HepG2 (cell line): ENCODE results near the gene ESYT2. TPM values are rescaled to one million over a fixed set of nuclear protein-coding genes. Genes with fewer than 3 reads are reported as not detected.

Experiments
- AKAP8 ChIP-seq: sonication (generic); formaldehyde crosslinking; IDR thresholded peaks from 2 replicates; pipeline ENCODE4 v1.5.1; 2020; ENCODE audit warnings: mild to moderate bottlenecking, missing genetic modification reagents
- ATF7-NPFF ChIP-seq: sonication (generic); formaldehyde crosslinking; IDR thresholded peaks from 2 replicates; pipeline ENCODE4 v1.8.1; 2023; ENCODE audit warnings: mild to moderate bottlenecking, low read depth, missing genetic modification reagents, moderate library complexity
- CEBPB ChIP-seq: IDR thresholded peaks from 2 replicates; pipeline ENCODE4 v1.6.1; 2011; ENCODE audit warnings: low read depth, low read length, improper control_type of control experiment, borderline replicate concordance
- CREB1 ChIP-seq, 2 experiments: fragments of 450-650 bp in 1 of 2; IDR thresholded peaks; 2 replicates each; pipeline ENCODE4 v1.6.1; 2016 to 2017; ENCODE audit warnings: control low read depth in 1 of 2, mild to moderate bottlenecking in 1 of 2, missing compliant biosample characterization in 1 of 2, missing genetic modification characterization in 1 of 2
- IRF9 ChIP-seq: sonication (generic); formaldehyde crosslinking; IDR thresholded peaks from 2 replicates; pipeline ENCODE4 v1.8.0; 2022; ENCODE audit warnings: missing genetic modification reagents, mild to moderate bottlenecking, borderline replicate concordance
- ISX ChIP-seq: sonication (generic); formaldehyde crosslinking; conservative IDR thresholded peaks from 2 replicates; pipeline ENCODE4 v1.5.0; 2020; ENCODE audit warnings: missing genetic modification reagents
- NKX3-1 ChIP-seq: sonication (generic); formaldehyde crosslinking; IDR thresholded peaks from 2 replicates; pipeline ENCODE4 v1.5.0; 2020; ENCODE audit warnings: missing genetic modification reagents
- POLR2AphosphoS5 ChIP-seq: IDR thresholded peaks from 2 replicates; pipeline ENCODE4 v1.6.1; 2012; ENCODE audit warnings: low read depth, low read length
- RCOR2 ChIP-seq: IDR thresholded peaks from 2 replicates; pipeline ENCODE4 v1.6.1; 2016; ENCODE audit warnings: missing biosample characterization, missing genetic modification reagents
- SP2 ChIP-seq: sonication (generic); formaldehyde crosslinking; IDR thresholded peaks from 2 replicates; pipeline ENCODE4 v1.5.1; 2020; ENCODE audit warnings: mild to moderate bottlenecking, missing genetic modification reagents
- TBX3 ChIP-seq: fragments of 450-650 bp; IDR thresholded peaks from 2 replicates; pipeline ENCODE4 v1.6.1; 2017; ENCODE audit warnings: antibody characterized with exemption, mild to moderate bottlenecking, inconsistent platforms, borderline replicate concordance
- ZBTB37 ChIP-seq: sonication (generic); formaldehyde crosslinking; IDR thresholded peaks from 2 replicates; pipeline ENCODE4 v1.4.0; 2020; ENCODE audit warnings: mild to moderate bottlenecking, missing genetic modification reagents
- ZFP36L1 ChIP-seq: sonication (generic); formaldehyde crosslinking; IDR thresholded peaks from 2 replicates; pipeline ENCODE4 v1.8.0; 2022; ENCODE audit warnings: mild to moderate bottlenecking, missing genetic modification reagents, moderate library complexity
- ZFP82 ChIP-seq: sonication (generic); formaldehyde crosslinking; IDR thresholded peaks from 2 replicates; pipeline ENCODE4 v1.5.1; 2020; ENCODE audit warnings: mild to moderate bottlenecking, missing genetic modification reagents, borderline replicate concordance
- ZIK1 ChIP-seq: sonication (generic); formaldehyde crosslinking; IDR thresholded peaks from 2 replicates; pipeline ENCODE4 v1.5.0; 2020; ENCODE audit warnings: mild to moderate bottlenecking, low read depth, missing genetic modification reagents, borderline replicate concordance
- ZNF264 ChIP-seq: sonication (generic); formaldehyde crosslinking; IDR thresholded peaks from 2 replicates; pipeline ENCODE4 v1.4.0; 2020; ENCODE audit warnings: missing genetic modification reagents
- ZNF335 ChIP-seq: sonication (generic); formaldehyde crosslinking; IDR thresholded peaks from 2 replicates; pipeline ENCODE4 v1.4.0; 2020; ENCODE audit warnings: missing genetic modification reagents
- ZNF382 ChIP-seq: sonication (generic); formaldehyde crosslinking; IDR thresholded peaks from 2 replicates; pipeline ENCODE4 v1.5.0; 2020; ENCODE audit warnings: missing genetic modification reagents, mild to moderate bottlenecking, borderline replicate concordance
- ZNF430 ChIP-seq: sonication (generic); formaldehyde crosslinking; IDR thresholded peaks from 2 replicates; pipeline ENCODE4 v1.9.0; 2021; ENCODE audit warnings: mild to moderate bottlenecking, missing genetic modification reagents
- ZNF451 ChIP-seq: sonication (generic); formaldehyde crosslinking; IDR thresholded peaks from 2 replicates; pipeline ENCODE4 v1.5.0; 2020; ENCODE audit warnings: mild to moderate bottlenecking, missing genetic modification reagents
- ZNF496 ChIP-seq: sonication (generic); formaldehyde crosslinking; IDR thresholded peaks from 2 replicates; pipeline ENCODE4 v1.8.1; 2023; ENCODE audit warnings: mild to moderate bottlenecking, moderate library complexity, missing genetic modification reagents; ENCODE audit not compliant: insufficient replicate concordance
- polyA plus RNA-seq, 8 experiments: library from polyadenylated mRNA; depleted of rRNA in 3 of 8; stranded (reverse) in 7 of 8; unstranded in 1 of 8; fragments of >200 nt; fragmentation: Illumina TruSeq in 4 of 8; extraction: Trizol in 4 of 8; gene quantifications; 2 replicates each; pipeline versions ENCODE4 v1.2.1 to v1.2.3, GENCODE V29; 2011 to 2016; ENCODE audit warnings: low read depth in 4 of 8, missing spikeins in 1 of 8, mixed read lengths in 1 of 8; ENCODE audit not compliant: insufficient read depth in 1 of 8
- total RNA-seq, 5 experiments: library from RNA; depleted of rRNA; stranded (reverse); fragments of >200 nt; fragmentation: Illumina TruSeq; extraction: Trizol; gene quantifications; 2 replicates each; pipeline ENCODE4 v1.2.3, GENCODE V29; 2016; ENCODE audit warnings: low read depth in 1 of 5
- TF ChIP-seq, protein P1 (sequence below): sonication (generic); formaldehyde crosslinking; conservative IDR thresholded peaks from 2 replicates; pipeline ENCODE4 v1.4.0; 2020; ENCODE audit warnings: missing genetic modification reagents

ESYT2 gene
- total and polyA plus RNA-seq, 2 of the 13 experiments (the other 11 are each of a cell fraction or from before 2014, with no cell fraction given), result 28.5 to 37.3 TPM

GRCh38 chr7:158829342-158830210 lies at the start of gene ESYT2 (continued):
- TF ChIP-seq RCOR2 (CRISPR knock-in tag) (no peak), ZFP82 (CRISPR knock-in tag) (peak; percentile 86; the same call in 1 of the 2 replicates), ZNF496 (CRISPR knock-in tag) (no peak), ISX (CRISPR knock-in tag) (peak; percentile 94; the same call in 1 of the 2 replicates), ZIK1 (peak; percentile 52; the same call in 1 of the 2 replicates), ZFP36L1 (CRISPR knock-in tag) (peak; percentile 83), ZNF430 (peak; percentile 55; the same call in 1 of the 2 replicates), CEBPB (0 out of 2 replicates have a peak, but pooled peaks have one; percentile 11), IRF9 (CRISPR knock-in tag) (peak; percentile 84), AKAP8 (peak; percentile 42; the same call in 1 of the 2 replicates), POLR2AphosphoS5 (peak; percentile 85), ZBTB37 (CRISPR knock-in tag) (peak; percentile 31; the same call in 1 of the 2 replicates), CREB1 (IDR thresholded peaks at IDR 0.05) (peak; percentile 100), CREB1 (CRISPR knock-in tag; IDR thresholded peaks at IDR 0.05) (peak; percentile 86), TBX3 (peak; percentile 28; the same call in 1 of the 2 replicates), SP2 (CRISPR knock-in tag) (peak; percentile 62), ZNF451 (peak; percentile 31), ZNF382 (CRISPR knock-in tag) (no peak), ZNF335 (CRISPR knock-in tag) (0 out of 2 replicates have a peak, but pooled peaks have one; percentile 45), ZNF264 (CRISPR knock-in tag) (no peak; the same call in 1 of the 2 replicates), NKX3-1 (CRISPR knock-in tag) (peak; percentile 55; the same call in 1 of the 2 replicates), ATF7-NPFF (CRISPR knock-in tag) (peak; percentile 82; the same call in 1 of the 2 replicates)
- TF ChIP-seq, protein P1, sequence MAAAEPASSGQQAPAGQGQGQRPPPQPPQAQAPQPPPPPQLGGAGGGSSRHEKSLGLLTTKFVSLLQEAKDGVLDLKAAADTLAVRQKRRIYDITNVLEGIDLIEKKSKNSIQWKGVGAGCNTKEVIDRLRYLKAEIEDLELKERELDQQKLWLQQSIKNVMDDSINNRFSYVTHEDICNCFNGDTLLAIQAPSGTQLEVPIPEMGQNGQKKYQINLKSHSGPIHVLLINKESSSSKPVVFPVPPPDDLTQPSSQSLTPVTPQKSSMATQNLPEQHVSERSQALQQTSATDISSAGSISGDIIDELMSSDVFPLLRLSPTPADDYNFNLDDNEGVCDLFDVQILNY (CRISPR knock-in tag), result peak; percentile 70
